GM21737 (cell line): ENCODE results near the gene CABP5.

Source experiments
- ATAC-seq: cut with Tn5 transposase; IDR thresholded peaks from one replicate; pipeline ENCODE4 v1.9.1; 2021; ENCODE audit warnings: mild to moderate bottlenecking, moderate library complexity; ENCODE audit not compliant: unreplicated experiment

The CABP5 gene

GRCh38 chr19:48033604-48034003 lies 10.3 kb downstream of the CABP5 start:
- ATAC-seq = no peak

- ATAC-seq = no peak
These were observed 13.8 kb downstream of the CABP5 start for GRCh38 chr19:48030073-48030472.

- ATAC-seq = no peak
These were observed 14.4 kb downstream of the CABP5 start for GRCh38 chr19:48029431-48029830.

- ATAC-seq = no peak
These were observed 18.4 kb downstream of the CABP5 start for GRCh38 chr19:48025480-48025879.

- ATAC-seq = no peak
These were observed 20.4 kb downstream of the CABP5 start for GRCh38 chr19:48023518-48023917.

- no peak for ATAC-seq
These were observed 20.9 kb downstream of the CABP5 start for GRCh38 chr19:48023011-48023410.

- no peak for ATAC-seq
These were observed 23.2 kb downstream of the CABP5 start for GRCh38 chr19:48020686-48021085.

GRCh38 chr19:48010932-48011758 lies 32.7 kb downstream of the CABP5 start:
- no peak for ATAC-seq

- ATAC-seq = no peak
These were observed 37.1 kb downstream of the CABP5 start for GRCh38 chr19:48006762-48007161.

- no peak for ATAC-seq
These were observed 39.6 kb downstream of the CABP5 start for GRCh38 chr19:48004236-48004635.

- ATAC-seq = no peak
These were observed 43.0 kb downstream of the CABP5 start for GRCh38 chr19:48000846-48001245.

GRCh38 chr19:47998800-47999199 lies 45.1 kb downstream of the CABP5 start:
- no peak for ATAC-seq

- no peak for ATAC-seq
These were observed 47.6 kb downstream of the CABP5 start for GRCh38 chr19:47996230-47996727.

GRCh38 chr19:47994209-47994802 lies 49.6 kb downstream of the CABP5 start, which contains the start of gene ELSPBP1:
Gene ELSPBP1 (plus strand): TSS chr19:47994632. CDS start chr19:48008668, 14,036 bp downstream.
- ATAC-seq = no peak

GRCh38 chr19:47992070-47992469 lies 51.8 kb downstream of the CABP5 start, which contains the start of gene BSPH1:
Gene BSPH1 (minus strand): TSS chr19:47992170. CDS start chr19:47992081, 89 bp downstream.
- no peak for ATAC-seq

GRCh38 chr19:47991191-47991808 lies 52.6 kb downstream of the CABP5 start:
- ATAC-seq = no peak
